HG03139 (cell line): ENCODE data around the gene ANKRD6.
A peak's percentile ranks its signal among the peaks of the same experiment; 100 is the strongest.
"Not testable (repeated sequence)": the region's sequence is repeated elsewhere in the genome, so short reads cannot be mapped to it uniquely, and the experiment has no call there.

Experiments used
- ATAC-seq: cut with Tn5 transposase; IDR thresholded peaks from one replicate; pipeline ENCODE4 v1.9.1; 2021; ENCODE audit not compliant: unreplicated experiment

The ANKRD6 gene

DNA sequence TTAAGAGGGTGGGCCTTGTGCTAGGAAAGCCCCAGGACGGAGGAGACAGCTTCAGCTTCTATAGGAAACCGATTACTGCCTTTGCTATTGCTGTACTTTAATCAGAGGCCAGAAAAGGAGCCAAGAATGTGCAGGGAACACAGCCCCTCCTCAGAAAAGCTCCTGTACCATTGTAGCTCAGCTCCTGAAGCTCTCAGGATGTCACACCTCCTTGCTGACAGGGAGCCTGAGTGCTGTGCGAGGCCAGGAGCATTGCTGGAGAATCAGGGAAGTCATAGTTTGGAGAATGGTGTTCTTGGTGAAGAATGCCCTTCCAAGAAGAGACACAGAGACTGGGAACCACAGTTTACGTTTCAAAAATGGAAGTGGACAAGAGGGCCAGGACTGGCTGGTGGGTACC, 158.8 kb downstream of the ANKRD6 start:
- no peak for ATAC-seq

DNA sequence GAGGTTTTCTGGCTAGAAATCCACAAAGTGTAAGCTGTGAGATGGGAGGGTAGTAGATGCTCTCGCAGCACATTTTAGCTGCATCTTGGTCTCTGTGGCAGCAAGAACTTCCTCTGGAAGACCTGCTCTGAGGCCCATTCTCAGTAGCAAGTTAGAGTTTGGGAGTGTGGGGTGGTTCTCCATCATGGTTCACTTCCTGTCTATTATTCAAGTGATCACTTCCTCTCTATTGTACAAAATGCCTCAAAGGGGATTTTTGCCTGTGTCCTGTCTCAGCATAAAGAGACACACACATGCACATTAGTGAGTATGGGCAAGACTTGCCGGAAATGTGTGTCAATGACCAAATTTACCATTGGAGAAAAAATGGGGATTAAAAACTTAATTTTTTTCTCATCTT, 163.1 kb downstream of the ANKRD6 start:
- ATAC-seq, result peak; percentile 83

GRCh38 chr6:89596484-89596883, 163.5 kb downstream of the ANKRD6 start:
- peak; percentile 8 for ATAC-seq

DNA sequence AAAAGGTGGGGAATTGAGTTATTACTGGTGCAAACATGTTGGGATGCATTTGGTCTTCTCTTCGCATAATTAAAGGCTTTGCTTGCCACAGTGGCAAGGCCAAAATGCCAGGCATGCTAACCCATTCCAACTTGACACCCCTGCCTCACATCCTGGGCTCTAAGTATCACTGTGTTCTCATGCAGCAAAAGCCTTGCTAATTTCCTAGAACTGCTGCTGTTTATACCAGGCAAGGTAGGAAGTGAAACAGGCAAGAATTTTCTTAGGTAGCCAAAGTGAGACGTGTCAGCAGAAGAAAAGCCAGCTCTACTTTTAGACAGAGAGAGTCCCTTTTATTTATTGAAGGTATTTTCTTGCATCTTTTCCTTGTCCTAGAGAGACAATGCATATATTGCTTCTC, 164.4 kb downstream of the ANKRD6 start:
- no peak for ATAC-seq

DNA sequence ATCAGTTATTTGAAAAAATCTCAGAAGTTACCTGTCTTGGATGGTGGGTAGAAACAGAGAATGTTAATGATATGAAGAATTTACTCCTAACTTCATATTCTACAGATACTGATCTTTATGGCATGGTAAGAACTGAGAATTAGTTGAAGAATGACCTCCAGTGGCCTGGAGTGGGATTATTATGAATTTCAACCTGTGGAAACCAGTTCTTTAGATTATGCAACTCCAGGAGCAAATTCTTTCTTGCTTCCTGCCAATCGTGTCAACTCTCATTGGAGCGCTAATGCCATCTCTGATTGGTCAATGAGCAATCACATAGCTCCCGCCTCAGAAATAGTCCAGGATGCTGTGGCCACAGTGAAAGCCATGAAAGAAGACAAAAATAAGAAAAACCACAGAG, 165.0 kb downstream of the ANKRD6 start:
- no peak for ATAC-seq

DNA sequence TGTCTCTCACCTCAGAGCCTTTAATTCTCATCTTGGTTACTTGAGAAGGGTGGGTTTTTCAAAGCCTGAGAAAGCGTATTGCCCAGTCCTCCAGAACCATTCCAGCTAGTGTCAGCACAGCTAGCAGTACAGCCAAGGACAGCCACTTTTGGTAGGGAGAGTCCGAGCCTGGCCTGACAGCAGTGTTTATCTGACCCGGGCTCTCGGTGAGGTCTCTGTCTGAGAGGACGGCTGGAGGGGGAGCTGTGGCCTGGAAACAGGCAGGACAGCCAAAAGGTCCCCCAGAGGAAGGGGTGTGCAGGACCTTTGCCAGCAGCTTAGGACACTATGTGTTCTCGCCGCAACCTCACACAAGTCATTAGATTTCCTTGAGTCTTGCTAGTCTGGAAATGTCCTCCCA, 166.8 kb downstream of the ANKRD6 start:
- no peak for ATAC-seq

DNA sequence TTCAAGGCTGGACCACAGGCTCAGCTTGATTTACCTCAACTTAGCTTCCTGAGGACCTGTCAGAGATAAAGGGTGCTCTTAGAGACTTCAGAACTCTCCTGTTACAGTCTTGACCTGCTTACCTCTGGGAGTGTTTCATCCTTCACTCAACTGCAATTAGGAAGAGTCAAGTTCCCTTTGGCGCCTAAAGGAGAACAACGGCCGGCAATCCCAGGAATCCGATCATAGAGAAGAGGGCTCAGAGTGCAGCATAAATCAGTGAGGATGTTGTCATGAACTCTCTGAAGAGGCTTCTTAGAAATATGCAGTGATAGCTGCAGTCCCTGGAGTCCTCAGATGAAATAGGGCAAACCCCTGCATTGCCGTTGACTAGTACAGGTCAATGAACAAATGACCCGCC, 169.2 kb downstream of the ANKRD6 start:
- no peak for ATAC-seq

GRCh38 chr6:89604653-89605052, 171.7 kb downstream of the ANKRD6 start:
- no peak for ATAC-seq

GRCh38 chr6:89605861-89606260, 172.9 kb downstream of the ANKRD6 start:
- ATAC-seq, result no peak

GRCh38 chr6:89610149-89610642, 177.2 kb downstream of the ANKRD6 start:
- no peak for ATAC-seq

DNA sequence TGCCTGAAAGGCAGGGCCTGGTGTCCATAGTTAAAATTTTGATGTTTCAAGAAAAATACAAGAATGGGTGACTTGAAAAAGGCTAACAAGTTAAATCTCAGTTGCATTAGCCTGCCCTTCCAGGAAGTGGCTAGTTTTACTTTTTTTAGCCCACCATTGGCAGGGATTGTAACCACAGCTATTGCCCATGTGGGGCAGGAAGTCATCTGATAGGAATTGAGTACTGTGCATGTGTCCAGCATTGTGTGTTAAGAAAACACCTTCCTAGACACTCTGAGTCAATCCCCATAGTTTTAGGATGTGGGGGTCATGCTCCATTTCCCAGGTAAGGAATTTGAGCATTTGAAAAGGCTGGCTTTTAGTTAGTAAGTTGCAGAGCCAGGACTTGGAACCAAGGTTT, 178.7 kb downstream of the ANKRD6 start:
- ATAC-seq, result no peak

DNA sequence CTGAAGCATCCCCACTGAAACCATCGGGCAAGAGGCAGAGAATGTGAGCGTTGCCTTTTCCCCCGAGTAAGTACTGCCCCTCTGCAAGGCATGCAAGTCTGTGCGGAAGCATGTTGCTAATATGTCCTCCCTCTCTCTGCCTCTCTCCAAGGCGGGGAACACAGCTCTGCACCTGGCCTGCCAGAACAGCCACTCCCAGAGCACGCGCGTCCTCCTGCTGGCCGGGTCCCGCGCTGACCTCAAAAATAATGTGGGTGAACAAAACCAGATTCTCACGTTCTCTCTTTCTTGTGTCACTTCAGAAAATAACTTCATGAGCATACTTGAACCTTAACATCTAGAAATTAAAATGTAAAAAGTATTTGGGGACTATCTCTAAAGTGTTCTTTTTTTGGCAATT, 179.2 kb downstream of the ANKRD6 start:
- ATAC-seq, result no peak

- ATAC-seq, result no peak
Measured at GRCh38 chr6:89613790-89614189, 180.8 kb downstream of the ANKRD6 start.

DNA sequence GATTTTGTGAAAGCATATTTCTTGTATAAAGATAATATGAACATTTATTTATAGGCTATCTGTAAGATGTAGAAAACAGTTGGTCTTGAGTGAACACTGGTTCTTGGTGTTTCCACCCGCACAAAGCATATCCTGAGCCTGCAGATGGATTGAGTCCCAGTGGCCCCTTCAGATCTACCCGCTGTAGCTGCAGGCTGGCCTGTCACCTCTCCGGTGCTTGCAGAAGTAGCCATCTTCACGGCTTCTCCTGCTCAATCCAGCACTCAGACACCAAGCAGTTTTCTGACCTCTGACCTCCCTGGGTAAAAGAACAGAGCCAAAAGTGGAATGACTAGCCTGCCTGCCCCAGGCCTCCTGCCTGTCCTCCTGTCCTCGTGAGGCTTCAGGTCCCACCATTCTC, 182.9 kb downstream of the ANKRD6 start:
- ATAC-seq, result no peak

DNA sequence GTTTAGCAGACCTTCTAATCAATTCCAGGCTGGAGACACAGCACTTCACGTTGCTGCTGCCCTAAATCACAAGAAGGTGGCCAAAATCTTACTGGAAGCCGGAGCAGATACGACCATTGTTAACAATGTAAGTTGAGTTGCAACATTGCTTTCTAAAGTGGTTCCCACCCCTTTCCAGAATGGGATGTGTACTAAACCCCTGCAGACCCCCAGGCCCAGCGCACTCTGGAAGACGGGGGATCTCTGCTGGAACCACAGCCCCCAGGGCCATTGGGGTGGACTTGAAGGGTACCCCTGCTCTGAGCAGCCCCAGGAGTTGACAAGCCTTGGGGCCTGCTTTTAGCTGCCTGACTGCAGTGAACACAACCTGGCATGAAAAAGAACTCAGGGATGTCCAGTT, 183.6 kb downstream of the ANKRD6 start:
- no peak for ATAC-seq

DNA sequence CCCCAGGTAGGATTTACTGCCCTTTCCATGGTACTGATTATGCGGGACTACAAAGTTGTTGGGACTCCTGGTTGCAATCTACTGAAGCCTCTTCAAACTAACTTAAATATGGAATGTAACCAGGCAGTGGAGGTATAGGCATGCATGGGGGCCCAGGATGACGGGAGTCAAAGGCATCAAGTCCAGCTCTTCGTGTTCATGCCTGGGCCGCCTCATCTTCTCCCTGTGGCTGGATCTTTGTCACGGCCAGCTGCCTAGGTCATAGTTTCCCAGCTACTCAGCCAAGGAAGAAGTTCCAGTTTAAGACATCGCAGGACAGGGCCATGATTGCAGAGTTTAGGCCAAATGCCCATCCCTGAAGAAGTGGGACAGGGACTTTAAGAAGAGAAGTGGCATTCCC, 185.1 kb downstream of the ANKRD6 start:
- no peak for ATAC-seq

DNA sequence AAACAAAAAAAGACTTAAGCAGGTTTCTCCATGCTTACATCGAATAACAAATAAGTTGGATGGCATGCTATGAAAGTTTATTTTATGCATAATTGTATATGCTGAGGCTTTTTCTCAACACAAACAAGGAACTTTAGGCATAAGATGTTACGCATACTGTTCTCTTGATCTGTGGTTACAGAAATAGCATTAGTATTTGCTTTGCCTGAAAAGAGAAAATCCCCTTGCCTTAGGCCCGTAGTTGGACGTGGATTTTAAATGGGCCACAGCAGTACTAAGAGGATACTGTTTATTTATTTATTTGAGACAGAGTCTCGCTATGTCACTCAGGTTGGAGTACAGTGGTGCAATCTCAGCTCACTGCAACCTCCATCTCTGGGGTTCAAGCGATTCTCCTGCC, 186.6 kb downstream of the ANKRD6 start:
- ATAC-seq, result no peak

DNA sequence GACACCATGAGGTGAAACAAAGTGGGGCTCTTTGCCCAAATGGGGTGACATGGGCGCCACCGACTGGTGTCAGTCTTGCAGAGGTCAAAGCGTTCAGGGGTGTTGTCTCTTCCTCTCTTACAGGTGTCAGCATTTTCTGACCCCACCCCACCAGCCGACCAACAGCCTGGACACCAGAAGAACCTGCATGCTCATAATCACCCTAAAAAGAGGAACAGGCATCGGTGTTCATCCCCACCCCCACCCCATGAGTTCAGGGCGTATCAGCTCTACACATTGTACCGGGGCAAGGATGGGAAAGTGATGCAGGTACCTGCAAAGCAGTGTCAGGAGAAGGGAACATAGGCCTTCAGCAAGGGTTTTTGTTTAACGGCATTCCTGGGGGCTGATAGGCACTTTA, 190.8 kb downstream of the ANKRD6 start:
- ATAC-seq, result no peak

GRCh38 chr6:89630488-89630887, 197.5 kb downstream of the ANKRD6 start:
- ATAC-seq, result no peak

DNA sequence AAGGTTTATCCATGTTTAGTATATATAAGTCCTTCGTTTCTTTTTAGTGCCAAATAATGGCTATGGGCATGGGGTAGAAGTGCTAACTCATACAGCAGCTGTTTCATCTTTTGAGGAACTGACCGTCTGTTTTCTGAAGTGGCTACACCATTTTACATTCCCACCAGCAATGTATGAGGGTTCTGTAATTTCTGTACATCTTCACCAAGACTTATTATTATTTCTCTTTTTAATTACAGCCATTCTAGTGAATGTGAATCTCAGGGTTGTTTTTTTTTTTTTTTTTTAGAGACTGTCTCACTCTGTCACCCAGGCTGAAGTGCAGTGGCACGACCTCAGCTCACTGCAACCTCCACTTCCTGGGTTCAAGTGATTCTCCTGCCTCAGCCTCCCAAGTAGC, 203.5 kb downstream of the ANKRD6 start:
- ATAC-seq, result not testable (repeated sequence)

DNA sequence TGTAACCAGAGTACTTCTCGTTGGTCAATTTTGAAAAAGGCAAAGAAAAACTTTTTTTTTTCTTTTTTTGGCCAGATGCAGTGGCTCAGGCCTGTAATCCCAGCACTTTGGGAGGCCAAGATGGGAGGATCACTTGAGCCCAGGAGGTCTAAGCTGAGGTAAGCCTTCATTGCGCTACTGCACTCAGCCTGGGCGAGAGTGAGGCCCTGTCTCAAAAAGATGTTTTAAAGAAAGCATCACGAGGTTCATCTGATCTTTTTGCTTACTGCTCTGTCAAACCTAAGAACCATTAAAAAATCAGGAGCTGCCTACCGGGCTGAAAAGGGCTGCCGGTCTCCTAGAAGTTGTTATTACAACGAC, 205.0 kb downstream of the ANKRD6 start:
- ATAC-seq, result no peak

GRCh38 chr6:89638320-89639195, 205.6 kb downstream of the ANKRD6 start, which contains the start of gene LYRM2:
Gene LYRM2 (minus strand): TSS chr6:89638747. CDS start chr6:89638716, 31 bp downstream.
- peak; percentile 99 for ATAC-seq

- no peak for ATAC-seq
Measured at GRCh38 chr6:89640804-89641203, 207.9 kb downstream of the ANKRD6 start.
